Measurements from ENCODE around the gene ZNF740. TPM values are rescaled to one million over a fixed set of nuclear protein-coding genes. Genes with fewer than 3 reads are reported as not detected.
A peak's percentile ranks its signal among the peaks of the same experiment; 100 is the strongest.
"Not testable (repeated sequence)": the region's sequence is repeated elsewhere in the genome, so short reads cannot be mapped to it uniquely, and the experiment has no call there.

The ZNF740 gene
- total RNA-seq, 1 experiment from 2014 or later, result 7.4 TPM

DNA sequence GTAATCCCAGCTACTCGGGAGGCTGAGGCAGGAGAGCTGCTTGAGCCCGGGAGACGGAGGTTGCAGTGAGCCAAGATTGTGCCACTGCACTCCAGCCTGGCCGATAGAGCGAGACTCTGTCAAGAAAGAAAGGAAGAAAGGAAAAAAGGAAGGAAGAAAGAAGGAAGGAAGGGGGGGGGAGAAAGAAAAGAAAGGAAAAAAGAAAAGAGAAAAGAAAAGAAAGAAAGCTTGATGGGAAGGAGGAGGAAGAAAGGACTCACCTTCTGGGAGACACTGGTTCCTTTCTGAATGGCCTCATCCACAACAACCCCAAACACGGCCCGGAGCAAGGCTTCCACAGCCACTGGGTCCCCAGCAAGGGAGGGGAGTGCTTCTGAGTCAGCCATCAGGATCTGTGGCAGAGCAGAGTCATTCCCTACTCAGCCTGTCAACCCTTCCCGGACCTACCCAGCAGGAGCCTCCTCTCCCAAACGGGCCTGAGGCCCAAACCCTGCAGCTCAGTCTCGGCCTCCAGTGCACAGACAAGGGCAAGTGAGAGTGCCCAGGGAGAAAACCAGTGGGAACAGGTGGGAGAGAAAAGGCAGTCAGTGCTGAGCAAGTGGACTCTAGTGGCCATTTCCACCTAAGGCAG is 7.3 kb upstream of the ZNF740 start:
- DNase-seq (ENCODE audit: low read depth), result no peak

- DNase-seq (ENCODE audit: low read depth), result peak; percentile 59
Observed at GRCh38 chr12:53174881-53175491, 5.5 kb upstream of the ZNF740 start.

DNA sequence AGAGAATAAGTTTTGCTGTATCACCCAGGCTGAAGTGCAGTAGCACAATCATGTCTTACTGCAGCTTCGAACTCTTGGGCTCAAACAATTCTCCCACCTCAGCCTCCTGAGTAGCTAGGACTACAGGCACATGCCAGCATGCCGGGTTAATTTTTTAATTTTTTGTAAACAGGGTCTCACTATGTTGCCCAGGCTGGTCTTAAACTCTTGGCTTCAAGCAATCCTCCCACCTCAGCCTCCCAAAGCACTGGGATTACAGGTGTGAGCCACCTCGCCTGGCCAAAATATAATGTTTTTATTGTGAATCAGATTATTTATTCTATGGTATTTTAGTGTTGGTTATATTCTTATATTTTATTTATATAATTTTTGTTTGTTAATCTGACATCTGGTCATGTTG is 3.8 kb upstream of the ZNF740 start:
- DNase-seq (ENCODE audit: low read depth), result no peak

DNA sequence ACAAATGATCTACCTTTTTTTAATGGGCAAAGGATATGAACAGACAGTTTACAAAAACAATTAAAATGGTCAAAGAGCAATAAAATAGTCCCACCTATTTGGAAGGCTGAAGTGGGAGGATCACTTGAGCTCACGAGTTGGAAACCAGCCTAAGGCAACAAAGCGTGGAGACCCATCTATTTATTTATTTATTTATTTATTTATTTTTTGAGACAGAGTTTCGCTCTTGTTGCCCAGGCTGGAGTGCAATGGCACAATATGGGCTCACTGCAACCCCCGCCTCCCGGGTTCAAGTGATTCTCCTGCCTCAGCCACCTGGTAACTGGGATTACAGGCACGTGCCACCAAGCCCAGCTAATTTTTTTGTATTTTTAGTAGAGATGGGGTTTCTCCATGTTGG is 3.1 kb upstream of the ZNF740 start:
- not testable (repeated sequence) for DNase-seq (ENCODE audit: low read depth)

DNA sequence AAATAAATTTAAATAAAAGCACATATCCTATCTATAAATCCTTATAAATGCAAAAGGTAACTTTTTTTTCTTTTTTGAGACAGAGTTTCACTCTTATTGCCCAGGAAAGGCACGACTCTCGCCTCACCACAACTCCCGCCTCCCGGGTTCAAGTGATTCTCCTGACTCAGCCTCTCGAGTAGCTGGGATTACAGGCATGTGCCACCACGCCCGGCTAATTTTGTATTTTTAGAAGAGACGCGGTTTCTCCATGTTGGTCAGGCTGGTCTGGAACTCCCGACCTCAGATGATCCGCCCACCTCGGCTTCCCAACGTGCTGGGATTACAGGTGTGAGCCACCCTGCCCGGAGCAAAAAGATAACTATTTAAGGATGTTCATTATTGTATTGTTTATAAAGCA is 1.7 kb upstream of the ZNF740 start:
- not testable (repeated sequence) for DNase-seq (ENCODE audit: low read depth)

DNA sequence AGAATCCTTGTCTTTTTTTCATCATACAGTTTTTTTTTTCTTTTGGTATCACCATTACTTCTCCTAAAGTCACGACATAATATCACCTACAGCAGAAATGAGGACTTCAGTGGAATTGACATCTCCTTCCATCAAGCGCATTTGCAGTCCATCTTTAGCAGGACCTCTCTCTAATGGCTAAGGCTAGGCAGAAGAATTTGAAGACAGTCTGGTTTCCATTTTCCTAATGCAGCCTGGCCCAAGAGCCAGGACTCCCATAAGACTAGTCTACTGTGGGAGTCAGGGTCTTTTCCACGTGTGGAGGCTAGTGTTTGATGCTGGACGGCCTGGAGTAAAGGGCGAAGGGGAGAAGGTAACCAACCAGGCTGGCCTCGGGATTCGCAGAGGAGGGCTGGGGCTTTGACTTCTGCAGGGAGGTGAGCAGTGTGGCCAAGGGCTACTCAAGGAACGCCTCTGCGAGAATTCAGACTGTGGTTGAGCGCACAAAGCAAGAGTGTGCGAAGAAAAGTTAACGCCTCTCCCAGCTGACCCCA is 769 bp upstream of the ZNF740 start:
- no peak for DNase-seq (ENCODE audit: low read depth)

- DNase-seq (ENCODE audit: low read depth), result peak; percentile 81
Observed at GRCh38 chr12:53180931-53181645, 566 bp downstream of the ZNF740 start.

DNA sequence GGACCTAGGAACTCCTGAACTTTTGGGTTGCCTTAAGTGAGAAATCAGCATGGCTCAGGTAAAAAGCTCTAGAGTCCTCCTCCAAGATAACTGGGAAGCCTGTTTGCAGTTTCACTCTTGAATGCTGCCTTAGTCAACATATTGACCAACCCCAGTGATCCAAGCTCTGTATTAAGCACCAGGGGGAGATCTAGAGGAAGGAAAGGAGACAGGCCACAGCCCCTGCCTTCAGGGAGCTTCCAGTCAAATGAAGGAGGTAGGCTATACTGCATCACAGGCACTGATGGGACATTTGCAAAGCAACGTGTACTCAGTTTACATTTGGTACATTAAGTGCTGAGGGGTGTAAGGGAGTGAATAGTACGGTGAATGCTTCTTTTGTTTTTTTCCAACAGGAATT is 1.4 kb downstream of the ZNF740 start:
- DNase-seq (ENCODE audit: low read depth), result no peak

- DNase-seq (ENCODE audit: low read depth), result no peak
Observed at GRCh38 chr12:53182903-53183302, 2.4 kb downstream of the ZNF740 start.

- DNase-seq (ENCODE audit: low read depth), result no peak
Observed at GRCh38 chr12:53184828-53185227, 4.3 kb downstream of the ZNF740 start.

DNA sequence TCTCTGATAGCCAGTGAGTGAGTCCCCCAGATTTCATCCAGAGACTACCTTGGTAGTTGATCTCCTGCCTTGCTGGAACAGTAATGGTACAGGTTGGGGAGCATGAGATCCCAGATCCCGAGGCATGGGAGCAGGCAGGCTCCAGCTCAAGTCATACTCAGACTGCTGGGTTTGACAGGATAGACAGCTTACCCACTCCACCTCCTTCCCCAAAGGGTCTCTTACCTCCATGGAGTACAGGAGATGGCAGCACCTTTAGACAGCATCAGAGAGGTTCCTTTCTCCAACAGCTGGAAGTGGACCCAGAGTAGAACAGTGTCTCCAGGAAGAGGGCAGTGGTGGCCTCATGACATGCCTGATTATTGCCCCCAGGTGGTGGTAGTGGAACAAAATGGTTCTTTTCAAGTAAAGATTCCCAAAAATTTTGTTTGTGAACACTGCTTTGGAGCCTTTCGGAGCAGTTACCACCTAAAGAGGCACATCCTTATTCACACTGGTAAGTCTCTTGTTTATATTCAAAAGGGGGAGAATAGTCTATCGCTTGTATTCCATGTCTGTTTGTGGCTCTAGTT is 5.1 kb downstream of the ZNF740 start:
- no peak for DNase-seq (ENCODE audit: low read depth)

DNA sequence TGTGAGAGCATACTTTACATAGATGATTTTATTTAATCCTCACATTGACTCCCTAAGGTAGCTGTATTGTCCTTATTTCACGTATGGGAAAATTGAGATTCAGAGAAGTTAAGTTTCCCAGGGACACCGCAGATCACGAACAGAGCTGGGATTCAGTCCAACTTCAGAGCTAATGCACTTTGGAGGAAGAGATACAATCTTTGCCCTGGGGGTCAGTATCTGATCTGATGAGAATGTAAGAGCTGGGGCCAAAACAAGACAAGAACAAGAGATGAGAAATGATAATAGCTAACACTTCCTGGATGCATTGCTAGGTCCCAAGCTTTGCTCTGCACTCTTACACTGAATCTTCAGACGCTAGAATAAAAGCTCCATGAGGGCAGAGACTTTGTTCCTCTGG is 6.2 kb downstream of the ZNF740 start:
- no peak for DNase-seq (ENCODE audit: low read depth)

GRCh38 chr12:53187145-53187899 is 6.8 kb downstream of the ZNF740 start:
- no peak for DNase-seq (ENCODE audit: low read depth)

DNA sequence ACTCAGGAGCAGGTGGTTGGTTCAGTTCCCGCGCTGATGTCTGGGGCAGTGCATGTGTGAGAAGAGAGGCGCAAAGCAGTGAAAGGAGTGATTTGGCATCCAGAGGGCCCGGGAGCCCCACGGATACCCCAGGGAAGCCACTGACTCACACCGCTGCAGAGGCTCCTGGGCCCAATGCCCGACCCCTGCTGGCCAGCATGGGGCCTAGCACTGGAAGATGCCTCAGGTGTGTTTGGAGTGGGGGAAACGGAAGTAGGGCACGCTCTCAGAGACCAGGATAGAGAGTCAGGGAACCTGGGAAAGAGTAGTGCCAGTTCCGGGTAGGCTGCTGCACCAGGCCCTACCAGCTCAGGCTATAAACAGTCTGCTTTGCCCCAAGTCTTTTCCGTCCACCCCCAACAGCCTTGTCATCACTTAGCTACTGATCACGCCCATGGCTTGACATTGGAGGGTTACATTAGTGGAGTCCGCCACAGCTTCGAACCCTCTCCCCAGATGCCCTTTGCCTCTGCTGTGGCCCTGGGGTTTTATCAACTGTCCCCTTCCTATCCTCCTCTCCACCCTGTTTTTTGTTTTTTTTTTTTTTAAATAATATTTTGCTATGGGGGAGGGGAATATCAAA is 9.7 kb downstream of the ZNF740 start:
- DNase-seq (ENCODE audit: low read depth), result peak; percentile 76

DNA sequence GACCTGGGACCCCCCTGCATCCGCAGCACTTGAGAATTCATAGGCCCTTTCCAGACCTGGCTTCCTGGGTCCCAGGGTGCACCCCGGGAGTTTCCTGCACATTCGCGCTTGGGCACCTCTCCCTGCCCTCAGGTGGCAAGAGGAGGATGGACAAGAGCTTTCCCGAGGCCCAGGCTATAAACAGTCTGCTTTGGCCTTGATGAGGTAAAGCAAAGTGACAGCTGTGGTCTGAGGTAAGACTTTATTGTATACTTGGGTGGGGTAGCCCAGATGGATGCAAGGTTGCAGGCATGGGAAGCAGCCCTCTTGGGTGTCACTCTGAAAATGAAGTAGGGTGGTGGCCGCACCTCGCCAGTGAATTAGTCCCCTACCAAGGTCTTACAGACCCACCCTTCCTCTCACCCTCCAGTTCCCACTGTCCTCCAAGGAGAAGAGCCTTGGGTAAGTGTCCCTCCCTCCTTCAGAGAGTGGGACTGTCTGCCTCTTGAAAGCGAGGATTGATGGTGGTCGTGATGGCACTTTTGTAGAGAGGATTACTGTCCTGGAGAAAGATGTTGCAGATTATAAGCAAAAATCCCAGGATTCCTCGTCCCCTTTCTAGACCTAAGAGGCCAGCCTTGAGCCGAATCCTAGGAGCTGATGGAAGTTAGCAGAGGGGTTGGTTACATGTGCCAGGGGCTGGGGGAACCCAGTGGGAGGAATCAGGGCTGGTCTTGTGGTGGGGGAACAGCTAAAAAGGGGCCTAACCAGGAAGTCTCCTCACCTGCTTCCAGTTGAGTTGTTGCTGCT is 10.8 kb downstream of the ZNF740 start:
- DNase-seq (ENCODE audit: low read depth), result no peak

- DNase-seq (ENCODE audit: low read depth), result no peak
Observed at GRCh38 chr12:53191885-53192530, 11.5 kb downstream of the ZNF740 start.

DNA sequence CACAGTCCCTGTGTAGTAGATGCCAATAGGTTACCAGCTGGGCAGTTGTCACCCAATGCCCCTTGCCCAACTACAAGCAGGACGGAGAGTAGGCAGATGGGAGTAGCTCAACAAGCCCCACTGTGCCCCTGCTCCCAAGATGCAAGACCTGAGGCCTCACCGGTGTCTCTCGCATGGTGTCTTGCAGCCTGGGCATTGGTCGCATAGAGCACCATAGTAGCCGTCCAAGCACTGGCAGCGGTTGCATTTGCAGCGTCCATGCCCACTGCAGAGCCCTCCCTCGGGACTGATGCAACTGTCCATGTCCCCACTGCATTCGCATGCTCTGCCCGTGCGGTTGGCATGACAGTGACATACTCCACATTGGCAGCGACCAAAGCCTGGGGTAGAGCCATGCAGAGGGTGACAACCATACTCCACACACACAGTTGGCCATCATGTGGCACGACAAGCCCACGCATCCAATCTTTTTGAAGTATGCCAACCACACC is 12.1 kb downstream of the ZNF740 start:
- no peak for DNase-seq (ENCODE audit: low read depth)

DNA sequence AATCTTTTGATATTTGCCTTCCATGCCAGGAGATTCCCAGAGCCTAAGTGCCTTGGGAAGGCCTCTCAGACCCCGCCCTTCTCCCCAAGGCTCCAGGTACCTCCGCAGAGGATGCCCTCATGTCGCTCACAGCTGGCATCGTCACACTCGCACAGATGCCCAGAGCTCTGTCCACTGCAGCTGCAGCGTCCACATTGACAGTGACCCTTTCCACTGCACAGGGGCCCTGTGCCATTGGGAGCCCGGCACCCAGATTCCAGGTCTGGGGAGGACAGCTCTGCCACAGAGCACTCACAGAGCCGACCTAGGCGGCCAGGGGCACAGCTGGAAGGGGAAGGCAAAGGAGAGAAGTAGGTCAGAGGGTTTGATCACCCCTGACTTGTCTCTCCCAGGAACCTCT is 12.5 kb downstream of the ZNF740 start:
- no peak for DNase-seq (ENCODE audit: low read depth)

DNA sequence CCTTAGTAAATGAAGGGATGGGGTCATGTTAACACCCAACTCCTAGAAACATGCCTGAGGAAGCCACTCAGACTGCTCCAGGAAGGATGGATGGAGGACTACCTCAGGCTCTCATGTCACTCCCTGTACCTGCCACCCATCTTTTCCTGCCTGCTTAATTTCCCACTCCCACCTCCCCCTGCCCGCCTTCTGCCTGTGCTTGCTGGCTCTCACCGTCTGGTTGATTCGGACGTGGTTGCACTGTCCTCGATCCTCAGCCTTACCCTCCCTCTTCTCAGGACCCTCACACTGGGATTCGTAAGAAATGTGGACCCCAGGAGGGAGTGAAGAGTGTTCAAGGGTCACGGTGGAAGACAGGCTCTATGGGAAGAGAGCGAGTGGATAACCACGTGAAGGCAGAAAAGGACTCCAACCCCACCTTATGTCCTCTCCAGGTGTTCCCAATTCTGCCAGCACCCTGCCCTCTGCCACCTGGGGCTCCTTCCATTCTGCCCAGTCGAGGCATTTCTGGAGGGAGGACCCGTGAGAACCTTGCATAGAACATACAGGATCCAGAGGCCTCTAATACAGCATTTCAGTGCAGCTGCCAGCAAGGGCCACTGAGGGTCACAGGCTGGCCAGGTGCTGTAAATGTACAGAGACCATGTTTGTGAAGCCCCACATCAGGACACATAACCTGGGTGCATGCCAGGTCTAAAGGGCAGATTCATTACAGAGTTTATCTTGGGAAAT is 13.6 kb downstream of the ZNF740 start:
- no peak for DNase-seq (ENCODE audit: low read depth)
